NCI-H446 (cell line): Measurements from ENCODE around the gene MSL2.
A peak's percentile ranks its signal among the peaks of the same experiment; 100 is the strongest.
"Not testable (repeated sequence)": the region's sequence is repeated elsewhere in the genome, so short reads cannot be mapped to it uniquely, and the experiment has no call there.

Experiments
- DNase-seq, 2 experiments: peaks; one replicate each; lab custom pipeline; 2025; lab: John Stamatoyannopoulos, UW

Gene MSL2

GRCh38 chr3:136142592-136142991 is 53.5 kb downstream of the MSL2 start:
- peak; percentile 1 to 52 for DNase-seq

DNA sequence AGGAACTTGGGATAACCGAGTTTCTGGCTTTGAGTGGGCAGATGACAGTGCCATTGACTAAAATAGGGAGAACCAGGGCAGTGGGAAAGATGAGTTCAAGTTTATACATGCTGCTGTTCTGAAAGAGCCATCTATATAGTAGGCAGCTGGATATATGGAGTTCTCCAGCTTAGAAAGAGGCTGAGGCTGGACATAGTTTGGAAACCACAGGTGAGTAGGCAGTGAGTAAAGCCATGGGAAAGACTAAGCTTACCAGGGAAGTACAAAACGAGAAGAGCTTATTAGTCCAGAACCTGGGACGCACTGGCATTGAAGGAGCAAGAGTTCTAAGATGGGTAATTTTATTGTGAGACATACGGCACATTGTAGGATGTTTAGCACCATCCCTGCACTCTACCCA is 54.2 kb downstream of the MSL2 start:
- no peak for DNase-seq

- no peak for DNase-seq
Measured at GRCh38 chr3:136141291-136141785, 54.8 kb downstream of the MSL2 start.

DNA sequence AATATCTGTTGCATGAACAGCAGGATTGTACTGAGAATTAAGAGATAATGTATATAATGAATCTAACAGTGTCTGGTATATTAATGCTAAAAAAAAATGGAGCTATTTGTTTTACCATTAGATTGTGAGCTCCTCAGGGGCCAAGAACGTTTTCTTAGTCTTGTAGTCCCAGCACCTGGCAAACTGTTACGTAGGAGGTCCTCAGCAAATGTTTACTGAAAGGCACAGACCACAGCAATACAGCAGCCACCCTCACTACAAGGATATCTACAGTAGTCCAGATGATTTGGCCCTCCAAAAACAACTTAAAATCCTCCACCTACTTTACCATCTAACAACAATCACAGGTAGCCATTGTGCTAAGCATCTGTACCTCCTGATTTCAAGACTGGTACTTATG is 59.7 kb downstream of the MSL2 start:
- DNase-seq = no peak

- no peak for DNase-seq
Measured at GRCh38 chr3:136135039-136135802, 60.9 kb downstream of the MSL2 start.

DNA sequence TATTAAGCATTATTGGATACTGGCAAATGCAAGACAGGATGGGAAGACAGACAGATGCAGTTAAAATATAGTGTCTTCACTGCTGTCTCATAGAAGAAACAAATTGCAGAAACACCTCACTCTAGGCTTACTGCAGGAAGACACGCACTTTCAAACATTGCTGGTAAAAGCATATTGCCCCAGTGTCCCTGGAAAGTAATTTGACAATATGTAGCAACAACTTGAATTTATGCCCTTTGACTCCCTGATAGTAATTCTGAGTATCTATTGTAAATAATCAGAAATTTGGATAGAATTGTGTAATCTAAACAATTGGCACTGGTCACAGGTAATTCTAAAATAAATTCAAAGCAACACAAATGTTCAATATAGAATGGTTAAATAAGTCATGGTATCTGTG is 62.0 kb downstream of the MSL2 start:
- no peak for DNase-seq

GRCh38 chr3:136131647-136132046 is 64.5 kb downstream of the MSL2 start:
- DNase-seq = not testable (repeated sequence)

DNA sequence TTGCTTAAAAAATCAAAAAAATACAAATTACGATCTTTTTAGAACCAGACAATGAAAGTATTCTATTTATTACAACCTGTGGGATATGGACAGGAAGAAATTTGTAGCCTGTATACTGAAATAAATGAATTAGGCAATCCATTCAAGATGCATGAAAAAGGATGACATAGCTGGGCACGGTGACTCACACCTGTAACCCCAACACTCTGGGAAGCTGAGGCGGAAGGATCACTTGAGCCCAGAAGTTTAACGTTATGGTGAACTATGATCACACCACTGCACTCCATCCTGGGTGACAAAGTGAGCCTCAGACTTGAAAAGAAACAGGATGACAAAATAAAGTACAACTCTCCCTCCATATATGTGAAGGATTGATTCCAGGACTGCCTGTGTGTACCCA is 74.1 kb downstream of the MSL2 start:
- no peak for DNase-seq

GRCh38 chr3:136120373-136121348 is 75.5 kb downstream of the MSL2 start:
- DNase-seq = no peak

DNA sequence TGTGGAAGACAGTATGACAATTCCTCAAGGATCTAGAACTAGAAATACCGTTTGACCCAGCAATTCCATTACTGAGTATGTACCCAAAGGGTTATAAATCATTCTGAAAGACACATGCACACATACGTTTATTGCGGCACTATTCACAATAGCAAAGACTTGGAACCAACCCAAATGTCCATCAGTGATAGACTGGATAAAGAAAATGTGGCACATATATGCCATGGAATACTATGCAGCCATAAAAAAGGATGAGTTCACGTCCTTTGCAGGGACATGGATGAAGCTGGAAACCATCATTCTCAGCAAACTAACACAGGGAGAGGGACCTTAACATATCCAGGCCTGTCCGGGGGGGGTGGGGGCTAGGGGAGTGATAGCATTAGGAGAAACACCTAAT is 76.4 kb downstream of the MSL2 start:
- not testable (repeated sequence) for DNase-seq

GRCh38 chr3:136119332-136119731 is 76.8 kb downstream of the MSL2 start:
- not testable (repeated sequence) for DNase-seq

DNA sequence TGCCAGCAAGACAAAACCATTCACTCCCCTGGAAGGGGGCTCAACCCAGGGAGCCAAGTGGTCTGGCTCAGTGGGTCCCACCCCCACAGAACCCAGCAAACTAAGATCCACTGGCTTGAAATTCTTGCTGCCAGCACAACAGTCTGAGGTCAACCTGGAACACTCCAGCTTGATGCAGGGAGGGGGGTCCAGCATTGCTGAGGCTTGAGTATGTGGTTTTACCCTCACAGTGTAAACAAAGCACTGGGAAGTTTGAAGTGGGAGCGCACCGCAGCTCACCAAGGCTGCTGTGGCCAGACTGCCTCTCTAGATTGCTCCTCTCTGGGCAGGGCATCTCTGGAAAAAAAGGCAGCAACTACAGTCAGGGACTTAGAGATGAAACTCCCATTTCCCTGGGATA is 81.7 kb downstream of the MSL2 start:
- no peak for DNase-seq

GRCh38 chr3:136110481-136110880 is 85.7 kb downstream of the MSL2 start:
- no peak for DNase-seq

GRCh38 chr3:136109499-136109898 is 86.6 kb downstream of the MSL2 start:
- DNase-seq = no peak

GRCh38 chr3:136106101-136106500 is 90.0 kb downstream of the MSL2 start:
- no peak for DNase-seq

DNA sequence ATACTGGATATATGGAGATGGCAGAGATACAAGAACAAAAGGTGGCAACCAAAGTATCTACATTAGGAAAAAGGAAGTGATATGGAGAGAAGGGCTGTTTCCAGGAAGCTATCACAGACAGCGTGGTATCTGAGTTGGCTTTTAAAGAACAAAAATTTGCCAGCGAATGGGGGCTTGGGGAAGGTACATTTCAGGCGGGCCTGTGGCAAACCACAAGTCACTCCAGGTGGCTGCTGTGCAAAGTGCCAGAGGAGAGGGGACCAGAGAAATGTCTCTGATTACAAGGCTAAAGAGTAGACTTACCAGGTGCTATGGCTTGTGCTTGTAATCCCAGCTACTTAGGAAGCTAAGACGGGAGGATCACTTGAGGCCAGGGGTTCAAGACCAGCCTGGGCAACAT is 91.1 kb downstream of the MSL2 start:
- DNase-seq = no peak
